SK-MEL-5 (cell line): ENCODE data around the gene CRBN. TPM values are rescaled to one million over a fixed set of nuclear protein-coding genes. Genes with fewer than 3 reads are reported as not detected.

Experiments used
- DNase-seq: peaks from one replicate; pipeline ENCODE4 v3.0.0-alpha.2; 2016; ENCODE audit warnings: low read depth, low spot score
- in situ Hi-C: cut with HindIII; loops from 2 replicates; pipeline ENCODE4 v1.10.0; 2016; ENCODE audit warnings: low sequenced_read_pairs, high pct_unique_total_duplicates, low pct_unique_long_range_greater_than_20kb
- total RNA-seq: library from RNA; depleted of rRNA; stranded (reverse); fragments of >200 nt; shearing (Covaris generic); gene quantifications from 2 replicates; pipeline ENCODE4 v1.2.3, GENCODE V29; 2014

CRBN gene
- total RNA-seq, 1 experiment from 2014 or later, result 55.9 TPM

GRCh38 chr3:3127432-3128010 is 52.0 kb downstream of the CRBN start:
- peak; percentile 3 for DNase-seq
- in situ Hi-C loops, result no loop called here

GRCh38 chr3:3126477-3127431 is 52.7 kb downstream of the CRBN start, which contains the start of gene TRNT1:
TRNT1 (plus strand) TSS chr3:3126940; CDS start chr3:3129041, 2,101 bp downstream.
- in situ Hi-C loops, result no loop called here
- DNase-seq, result peak; percentile 94

- in situ Hi-C loops, result no loop called here
- DNase-seq, result no peak
These were observed 53.5 kb downstream of the CRBN start for GRCh38 chr3:3125977-3126376.

GRCh38 chr3:3119393-3119851 is 60.1 kb downstream of the CRBN start:
- no peak for DNase-seq
- in situ Hi-C loops, result no loop called here

- in situ Hi-C loops, result no loop called here
- DNase-seq, result no peak
These were observed 61.8 kb downstream of the CRBN start for GRCh38 chr3:3117651-3118050.

GRCh38 chr3:3113042-3113709 is 66.3 kb downstream of the CRBN start:
- DNase-seq, result no peak
- in situ Hi-C loops, result no loop called here

- no peak for DNase-seq
- in situ Hi-C loops, result no loop called here
These were observed 68.6 kb downstream of the CRBN start for GRCh38 chr3:3110749-3111361.

- in situ Hi-C loops, result no loop called here
- peak; percentile 14 for DNase-seq
These were observed 69.2 kb downstream of the CRBN start, which contains the start of gene IL5RA for GRCh38 chr3:3110299-3110630. IL5RA (minus strand) TSS chr3:3110374; CDS start chr3:3104984, 5,390 bp downstream.

- no peak for DNase-seq
- in situ Hi-C loops, result no loop called here
These were observed 69.8 kb downstream of the CRBN start for GRCh38 chr3:3109407-3110298.

- no peak for DNase-seq
- in situ Hi-C loops, result no loop called here
These were observed 71.6 kb downstream of the CRBN start for GRCh38 chr3:3107858-3108257.

- in situ Hi-C loops, result no loop called here
These were observed 72.3 kb downstream of the CRBN start for GRCh38 chr3:3107181-3107580.

GRCh38 chr3:3105815-3106214 is 73.7 kb downstream of the CRBN start:
- DNase-seq, result no peak
- in situ Hi-C loops, result no loop called here

More at GRCh38 chr3:3107181-3107580, 72.3 kb downstream of the CRBN start:
- no peak for DNase-seq

GRCh38 chr3:3105246-3105645 is 74.2 kb downstream of the CRBN start:
- no peak for DNase-seq
- in situ Hi-C loops, result no loop called here

GRCh38 chr3:3102751-3103150 is 76.7 kb downstream of the CRBN start:
- in situ Hi-C loops, result no loop called here
- DNase-seq, result no peak

GRCh38 chr3:3101660-3102458 is 77.6 kb downstream of the CRBN start:
- in situ Hi-C loops, result no loop called here
- DNase-seq, result no peak
